ENCODE data around the gene ARSA. TPM values are rescaled to one million over a fixed set of nuclear protein-coding genes. Genes with fewer than 3 reads are reported as not detected.

ARSA gene
- total and polyA plus RNA-seq, 2 experiments from 2014 or later = 8.1 to 8.2 TPM

GRCh38 chr22:50584106-50585096 is 43.6 kb downstream of the ARSA start (continued):
- TF ChIP-seq ZNF462 (CRISPR knock-in tag; IDR thresholded peaks at IDR 0.05) (no peak), STAT1 (IDR thresholded peaks at IDR 0.05; ENCODE audit: unreplicated experiment) (no peak)
- TF ChIP-seq, protein P1, sequence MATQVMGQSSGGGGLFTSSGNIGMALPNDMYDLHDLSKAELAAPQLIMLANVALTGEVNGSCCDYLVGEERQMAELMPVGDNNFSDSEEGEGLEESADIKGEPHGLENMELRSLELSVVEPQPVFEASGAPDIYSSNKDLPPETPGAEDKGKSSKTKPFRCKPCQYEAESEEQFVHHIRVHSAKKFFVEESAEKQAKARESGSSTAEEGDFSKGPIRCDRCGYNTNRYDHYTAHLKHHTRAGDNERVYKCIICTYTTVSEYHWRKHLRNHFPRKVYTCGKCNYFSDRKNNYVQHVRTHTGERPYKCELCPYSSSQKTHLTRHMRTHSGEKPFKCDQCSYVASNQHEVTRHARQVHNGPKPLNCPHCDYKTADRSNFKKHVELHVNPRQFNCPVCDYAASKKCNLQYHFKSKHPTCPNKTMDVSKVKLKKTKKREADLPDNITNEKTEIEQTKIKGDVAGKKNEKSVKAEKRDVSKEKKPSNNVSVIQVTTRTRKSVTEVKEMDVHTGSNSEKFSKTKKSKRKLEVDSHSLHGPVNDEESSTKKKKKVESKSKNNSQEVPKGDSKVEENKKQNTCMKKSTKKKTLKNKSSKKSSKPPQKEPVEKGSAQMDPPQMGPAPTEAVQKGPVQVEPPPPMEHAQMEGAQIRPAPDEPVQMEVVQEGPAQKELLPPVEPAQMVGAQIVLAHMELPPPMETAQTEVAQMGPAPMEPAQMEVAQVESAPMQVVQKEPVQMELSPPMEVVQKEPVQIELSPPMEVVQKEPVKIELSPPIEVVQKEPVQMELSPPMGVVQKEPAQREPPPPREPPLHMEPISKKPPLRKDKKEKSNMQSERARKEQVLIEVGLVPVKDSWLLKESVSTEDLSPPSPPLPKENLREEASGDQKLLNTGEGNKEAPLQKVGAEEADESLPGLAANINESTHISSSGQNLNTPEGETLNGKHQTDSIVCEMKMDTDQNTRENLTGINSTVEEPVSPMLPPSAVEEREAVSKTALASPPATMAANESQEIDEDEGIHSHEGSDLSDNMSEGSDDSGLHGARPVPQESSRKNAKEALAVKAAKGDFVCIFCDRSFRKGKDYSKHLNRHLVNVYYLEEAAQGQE (IDR thresholded peaks at IDR 0.05; ENCODE audit: unreplicated experiment) = no peak

Data from GM23338 (cell line).